ENCODE results near the gene NFKBIZ. TPM values are rescaled to one million over a fixed set of nuclear protein-coding genes. Genes with fewer than 3 reads are reported as not detected.

The NFKBIZ gene
- total and polyA plus RNA-seq, 2 experiments from 2014 or later = 15.7 to 19.1 TPM

DNA sequence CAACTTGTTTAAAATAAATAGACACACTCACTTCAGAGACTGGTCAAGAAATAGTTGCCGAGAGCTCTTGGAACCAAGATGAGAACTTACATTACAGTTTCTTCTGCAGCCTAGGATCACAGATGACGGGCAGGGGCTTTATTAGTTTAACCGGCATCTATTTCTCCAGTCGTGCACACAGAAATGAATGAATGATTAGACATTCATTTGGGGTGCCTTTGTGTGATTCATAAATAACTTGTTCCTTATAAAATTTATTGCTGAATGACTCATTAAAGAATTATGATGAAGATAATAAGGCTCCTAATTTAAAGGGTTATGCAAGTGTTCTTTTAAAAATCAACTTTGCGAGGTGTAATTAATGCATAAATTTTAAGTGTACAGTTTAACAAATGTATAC is 20.8 kb downstream of the NFKBIZ start:
- Histone ChIP-seq H3K36me3 (ENCODE audit: low read depth) (no peaks in the 10 kb centered on the region), H3K4me3 (no peak overlapping the region), H3K4me2 (ENCODE audit: unreplicated experiment) (no peak overlapping the region), H3K4me1 (ENCODE audit: insufficient read depth) (peaks cover 5% of the 10 kb centered on the region; the same call in 1 of the 2 replicates), H3K27ac (no peak overlapping the region), H2AFZ (no peak overlapping the region), H3K27me3 (replicated peaks; ENCODE audit: insufficient read depth) (no peaks in the 10 kb centered on the region), H3K9me3 (ENCODE audit: low read depth) (no peaks in the 10 kb centered on the region), H3K9me2 (ENCODE audit: insufficient read depth) (no peaks in the 10 kb centered on the region), H3F3A (ENCODE audit: insufficient read depth) (peaks cover 7% of the 10 kb centered on the region; the same call in 1 of the 2 replicates), H3K79me2 (ENCODE audit: insufficient read depth) (no peaks in the 10 kb centered on the region), H4K20me1 (ENCODE audit: insufficient read depth) (no peaks in the 10 kb centered on the region), H3K9ac (no peak overlapping the region)
- in situ Hi-C loops (cut with MboI) = no loop called here
- TF ChIP-seq EZH2phosphoT487 (IDR thresholded peaks at IDR 0.05; ENCODE audit: insufficient read depth, low read depth) = no peak
- TF ChIP-seq EZH2 (IDR thresholded peaks at IDR 0.05; ENCODE audit: insufficient read depth, poor library complexity, severe bottlenecking) = no peak
- DNase-seq = no peak
- WGBS, 2 experiments (ENCODE audit: low coverage in 1 of 2, low lambda C conversion rate in 2 of 2, missing lambda C conversion rate in 2 of 2) = 70 to 78% methylated on average over 5 of the region's 5 CpGs

DNA sequence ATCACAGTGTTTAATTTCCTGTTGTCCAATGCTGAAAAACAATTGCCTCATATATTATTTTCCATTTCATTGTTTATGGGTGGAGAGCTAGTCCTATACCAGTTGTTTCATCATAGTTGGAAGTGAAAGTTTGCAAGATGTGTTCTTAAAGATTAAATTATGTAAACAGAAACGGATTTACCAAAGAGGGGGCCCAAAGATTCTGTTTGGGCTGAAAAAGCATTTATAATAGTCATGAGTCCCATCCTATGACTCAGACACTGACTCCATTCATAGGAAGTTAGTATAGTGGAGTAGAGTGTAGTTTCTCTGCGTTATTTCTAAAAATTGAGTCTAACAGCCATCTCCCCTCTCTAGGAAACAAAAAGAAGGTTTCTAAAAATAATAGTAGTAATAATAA is 24.3 kb downstream of the NFKBIZ start:
- H3K4me1 ChIP-seq (ENCODE audit: insufficient read depth) = peaks cover 5% of the 10 kb centered on the region; the same call in 1 of the 2 replicates
- H3K4me2 ChIP-seq (ENCODE audit: unreplicated experiment) = no peak overlapping the region
- no peaks in the 10 kb centered on the region for H3F3A ChIP-seq (ENCODE audit: insufficient read depth)
- H3K9me3 ChIP-seq (ENCODE audit: low read depth) = no peaks in the 10 kb centered on the region
- DNase-seq = peak; percentile 53
- no peak overlapping the region for H3K9ac ChIP-seq
- no peak for TF ChIP-seq EZH2phosphoT487 (IDR thresholded peaks at IDR 0.05; ENCODE audit: insufficient read depth, low read depth)
- TF ChIP-seq EZH2 (IDR thresholded peaks at IDR 0.05; ENCODE audit: insufficient read depth, poor library complexity, severe bottlenecking) = no peak
- in situ Hi-C loops (cut with MboI) = no loop called here
- no peaks in the 10 kb centered on the region for H3K36me3 ChIP-seq (ENCODE audit: low read depth)
- 39 to 43% methylated on average over 2 of the region's 2 CpGs for WGBS, 2 experiments (ENCODE audit: low coverage in 1 of 2, low lambda C conversion rate in 2 of 2, missing lambda C conversion rate in 2 of 2)
- H3K4me3 ChIP-seq = no peak overlapping the region
- no peaks in the 10 kb centered on the region for H3K27me3 ChIP-seq (replicated peaks; ENCODE audit: insufficient read depth)
- H3K9me2 ChIP-seq (ENCODE audit: insufficient read depth) = no peaks in the 10 kb centered on the region
- H2AFZ ChIP-seq = no peak overlapping the region
- no peaks in the 10 kb centered on the region for H3K79me2 ChIP-seq (ENCODE audit: insufficient read depth)
- no peak overlapping the region for H3K27ac ChIP-seq
- no peaks in the 10 kb centered on the region for H4K20me1 ChIP-seq (ENCODE audit: insufficient read depth)

GRCh38 chr3:101876142-101876541 is 26.8 kb downstream of the NFKBIZ start:
- no peak overlapping the region for H3K4me3 ChIP-seq
- no peak overlapping the region for H3K4me2 ChIP-seq (ENCODE audit: unreplicated experiment)
- no peaks in the 10 kb centered on the region for H3K79me2 ChIP-seq (ENCODE audit: insufficient read depth)
- peaks cover 5% of the 10 kb centered on the region; the same call in 1 of the 2 replicates for H3K4me1 ChIP-seq (ENCODE audit: insufficient read depth)
- no peaks in the 10 kb centered on the region for H3K36me3 ChIP-seq (ENCODE audit: low read depth)
- H3K9ac ChIP-seq = no peak overlapping the region
- H3K27ac ChIP-seq = no peak overlapping the region
- no peak for DNase-seq
- no peaks in the 10 kb centered on the region for H3K27me3 ChIP-seq (replicated peaks; ENCODE audit: insufficient read depth)
- in situ Hi-C loops (cut with MboI) = no loop called here
- no peaks in the 10 kb centered on the region for H3K9me2 ChIP-seq (ENCODE audit: insufficient read depth)
- no peak overlapping the region for H2AFZ ChIP-seq
- no peaks in the 10 kb centered on the region for H4K20me1 ChIP-seq (ENCODE audit: insufficient read depth)
- H3F3A ChIP-seq (ENCODE audit: insufficient read depth) = no peaks in the 10 kb centered on the region
- TF ChIP-seq EZH2phosphoT487 (IDR thresholded peaks at IDR 0.05; ENCODE audit: insufficient read depth, low read depth) (no peak), EZH2 (IDR thresholded peaks at IDR 0.05; ENCODE audit: insufficient read depth, poor library complexity, severe bottlenecking) (no peak)
- no peaks in the 10 kb centered on the region for H3K9me3 ChIP-seq (ENCODE audit: low read depth)
- 91 to 93% methylated on average over 8 of the region's 8 CpGs for WGBS, 2 experiments (ENCODE audit: low coverage in 1 of 2, low lambda C conversion rate in 2 of 2, missing lambda C conversion rate in 2 of 2)

DNA sequence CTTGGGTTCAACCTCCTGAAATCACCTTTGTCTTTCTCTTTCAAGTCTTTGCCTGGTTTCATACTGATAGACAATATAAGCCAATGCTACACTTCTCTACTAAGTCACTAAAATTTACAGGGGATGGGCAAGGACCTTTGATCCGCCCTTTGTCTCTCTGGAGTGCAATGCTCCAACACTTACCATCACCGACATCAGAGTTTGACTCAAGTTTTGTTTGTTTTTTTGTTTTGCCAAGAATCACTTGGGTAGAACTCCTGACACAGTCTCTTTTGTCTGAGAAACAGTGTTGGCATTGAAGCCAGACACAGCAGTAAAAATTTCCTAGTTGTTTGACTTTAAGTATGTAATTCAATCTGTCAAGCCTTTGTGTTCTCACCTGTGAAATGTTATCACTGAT is 29.3 kb downstream of the NFKBIZ start:
- in situ Hi-C loops (cut with MboI) = no loop called here
- Histone ChIP-seq H3K36me3 (ENCODE audit: low read depth) (no peaks in the 10 kb centered on the region), H3K27ac (no peak overlapping the region), H3K4me3 (no peak overlapping the region), H3K9me2 (ENCODE audit: insufficient read depth) (no peaks in the 10 kb centered on the region), H3K4me1 (ENCODE audit: insufficient read depth) (peaks cover 1% of the 10 kb centered on the region; the same call in 1 of the 2 replicates), H3K79me2 (ENCODE audit: insufficient read depth) (no peaks in the 10 kb centered on the region), H3F3A (ENCODE audit: insufficient read depth) (no peaks in the 10 kb centered on the region), H3K9ac (no peak overlapping the region), H2AFZ (no peak overlapping the region), H3K4me2 (ENCODE audit: unreplicated experiment) (no peak overlapping the region), H4K20me1 (ENCODE audit: insufficient read depth) (no peaks in the 10 kb centered on the region), H3K27me3 (replicated peaks; ENCODE audit: insufficient read depth) (no peaks in the 10 kb centered on the region), H3K9me3 (ENCODE audit: low read depth) (no peaks in the 10 kb centered on the region)
- DNase-seq = no peak
- 81% methylated on average over 2 of the region's 2 CpGs for WGBS, 2 experiments (ENCODE audit: low coverage in 1 of 2, low lambda C conversion rate in 2 of 2, missing lambda C conversion rate in 2 of 2)
- TF ChIP-seq EZH2 (IDR thresholded peaks at IDR 0.05; ENCODE audit: insufficient read depth, poor library complexity, severe bottlenecking) = no peak

GRCh38 chr3:101879102-101879501 is 29.8 kb downstream of the NFKBIZ start:
- TF ChIP-seq EZH2 (IDR thresholded peaks at IDR 0.05; ENCODE audit: insufficient read depth, poor library complexity, severe bottlenecking) = no peak
- TF ChIP-seq EZH2phosphoT487 (IDR thresholded peaks at IDR 0.05; ENCODE audit: insufficient read depth, low read depth) = no peak
- no peak for DNase-seq
- Histone ChIP-seq H3K27me3 (replicated peaks; ENCODE audit: insufficient read depth) (no peaks in the 10 kb centered on the region), H3F3A (ENCODE audit: insufficient read depth) (no peaks in the 10 kb centered on the region), H3K9me3 (ENCODE audit: low read depth) (no peaks in the 10 kb centered on the region), H3K36me3 (ENCODE audit: low read depth) (no peaks in the 10 kb centered on the region), H4K20me1 (ENCODE audit: insufficient read depth) (no peaks in the 10 kb centered on the region), H3K79me2 (ENCODE audit: insufficient read depth) (no peaks in the 10 kb centered on the region), H3K27ac (no peak overlapping the region), H3K9me2 (ENCODE audit: insufficient read depth) (no peaks in the 10 kb centered on the region), H3K4me1 (ENCODE audit: insufficient read depth) (no peaks in the 10 kb centered on the region), H3K4me2 (ENCODE audit: unreplicated experiment) (no peak overlapping the region), H3K9ac (no peak overlapping the region), H2AFZ (no peak overlapping the region), H3K4me3 (no peak overlapping the region)
- 98% methylated on average over 2 of the region's 2 CpGs for WGBS, 2 experiments (ENCODE audit: low coverage in 1 of 2, low lambda C conversion rate in 2 of 2, missing lambda C conversion rate in 2 of 2)
- in situ Hi-C loops (cut with MboI) = no loop called here

Measured in GM23248 (cell line).